Iris pigment epithelial cell (primary cell): ENCODE measurements around the gene DNAH10.
"Not testable (repeated sequence)": the region's sequence is repeated elsewhere in the genome, so short reads cannot be mapped to it uniquely, and the experiment has no call there.

Source experiments
- DNase-seq: peaks from one replicate; pipeline ENCODE4 v3.0.0-alpha.2; 2011; ENCODE audit warnings: low read depth

DNAH10 gene

GRCh38 chr12:123936956-123937706 is 175.0 kb downstream of the DNAH10 start:
- DNase-seq, result no peak

GRCh38 chr12:123937707-123938591 is 175.8 kb downstream of the DNAH10 start:
- DNase-seq, result peak; percentile 57

DNA sequence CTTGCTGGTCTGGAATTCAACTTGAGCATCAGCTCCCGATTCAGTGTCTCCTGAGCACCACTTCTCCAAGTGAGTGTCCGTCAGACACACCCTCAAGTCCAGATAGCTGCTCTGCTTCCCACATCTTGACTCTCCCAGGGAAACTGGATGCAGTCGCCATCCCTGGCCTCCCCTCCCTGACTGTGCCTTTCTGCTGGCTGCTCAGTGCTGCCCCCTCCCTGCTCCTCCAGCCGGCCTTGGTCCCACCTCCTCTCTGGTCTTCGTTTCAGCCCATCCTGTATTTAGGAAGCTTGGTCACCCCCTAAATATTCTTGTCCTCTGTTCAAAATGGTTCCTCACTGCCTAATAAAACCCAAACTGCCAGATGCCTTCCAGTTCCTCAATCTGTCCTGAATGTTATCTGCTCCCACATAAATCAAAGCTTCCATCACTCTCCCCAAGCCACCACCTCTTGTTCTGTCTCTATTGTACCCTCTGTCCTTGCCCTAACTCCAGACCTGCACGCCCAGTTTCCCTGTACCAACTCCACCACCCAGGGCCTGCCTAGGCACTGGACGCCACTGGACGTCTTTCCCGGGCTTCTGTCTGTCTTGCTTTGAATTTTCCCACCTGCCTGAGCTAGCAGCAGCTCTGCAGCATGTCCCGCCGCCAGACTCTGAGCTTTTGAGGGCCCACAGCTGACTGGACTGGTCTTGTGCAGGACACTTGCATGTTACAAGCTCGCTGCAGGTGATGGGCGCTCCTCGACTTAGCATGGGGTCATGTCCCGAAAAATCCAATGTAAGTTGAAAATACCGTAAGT is 176.8 kb downstream of the DNAH10 start:
- DNase-seq, result no peak

- no peak for DNase-seq
These were observed 177.9 kb downstream of the DNAH10 start for GRCh38 chr12:123939716-123940626.

DNA sequence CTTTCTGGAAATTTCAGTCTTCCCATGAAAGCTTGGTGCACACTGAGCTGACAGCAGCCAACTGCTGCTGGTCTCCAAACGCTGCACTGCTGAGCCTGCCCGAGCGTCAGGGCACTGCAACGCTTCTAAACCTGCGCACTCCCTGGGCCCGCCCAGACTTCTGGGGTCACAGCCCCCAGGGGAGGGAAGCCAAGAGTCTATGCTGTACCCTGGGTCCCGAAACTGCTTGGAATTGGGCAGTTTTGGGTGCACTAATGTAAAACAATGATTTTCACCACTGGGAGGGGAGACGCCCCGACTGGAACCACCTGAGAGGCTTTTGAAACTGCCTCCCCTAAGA is 178.5 kb downstream of the DNAH10 start:
- no peak for DNase-seq

GRCh38 chr12:123941000-123941399 is 178.9 kb downstream of the DNAH10 start:
- DNase-seq, result no peak

DNA sequence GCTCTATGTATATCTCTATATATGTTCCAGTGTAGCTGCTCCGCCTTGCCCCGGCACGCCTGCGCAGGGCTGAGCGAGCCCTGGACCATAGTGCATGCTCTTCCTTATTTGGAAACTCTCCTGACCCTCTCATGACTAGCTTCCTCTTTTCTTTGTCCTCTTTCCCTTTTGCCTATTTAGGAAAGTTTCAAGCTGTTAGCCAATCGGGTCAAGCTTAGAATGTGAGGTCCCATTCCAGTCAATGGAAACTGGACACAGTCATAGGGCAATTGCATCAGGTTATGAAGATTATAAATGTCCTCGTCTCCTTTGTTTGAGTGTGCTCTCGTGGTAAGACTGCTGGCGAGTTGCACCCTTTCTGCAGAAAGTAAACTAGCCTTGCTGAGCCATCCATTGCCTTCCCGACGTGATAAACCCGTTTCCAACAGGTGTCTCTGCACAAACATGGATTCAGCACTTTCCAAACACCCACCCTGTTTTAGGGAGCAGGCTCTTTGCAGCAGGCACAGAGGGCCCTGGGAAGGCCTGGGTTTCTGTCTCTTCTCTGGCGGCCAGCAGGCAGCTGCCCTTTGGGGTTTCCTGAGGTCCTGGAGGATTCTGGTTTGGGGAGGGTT is 179.6 kb downstream of the DNAH10 start:
- DNase-seq, result peak; percentile 14

DNA sequence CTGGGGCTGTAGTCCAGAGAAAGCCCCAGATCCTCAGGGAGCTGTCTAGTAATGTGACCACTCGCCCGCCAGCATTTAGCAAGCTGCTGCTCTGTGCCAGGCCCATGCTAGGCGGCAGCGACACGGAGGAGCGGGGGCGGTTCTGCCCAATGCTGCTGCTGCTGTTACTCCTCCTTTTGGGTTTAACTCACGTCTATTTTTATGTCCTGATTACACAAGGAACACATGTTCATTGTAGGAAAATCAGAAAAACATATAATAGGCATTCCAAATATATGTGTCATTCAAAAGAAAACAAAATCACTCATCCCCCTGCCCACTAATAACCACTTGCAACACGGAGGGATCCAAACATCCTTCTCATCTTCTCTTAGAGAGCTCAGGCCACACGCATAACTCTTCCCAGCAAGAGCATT is 180.1 kb downstream of the DNAH10 start:
- peak; percentile 84 for DNase-seq

DNA sequence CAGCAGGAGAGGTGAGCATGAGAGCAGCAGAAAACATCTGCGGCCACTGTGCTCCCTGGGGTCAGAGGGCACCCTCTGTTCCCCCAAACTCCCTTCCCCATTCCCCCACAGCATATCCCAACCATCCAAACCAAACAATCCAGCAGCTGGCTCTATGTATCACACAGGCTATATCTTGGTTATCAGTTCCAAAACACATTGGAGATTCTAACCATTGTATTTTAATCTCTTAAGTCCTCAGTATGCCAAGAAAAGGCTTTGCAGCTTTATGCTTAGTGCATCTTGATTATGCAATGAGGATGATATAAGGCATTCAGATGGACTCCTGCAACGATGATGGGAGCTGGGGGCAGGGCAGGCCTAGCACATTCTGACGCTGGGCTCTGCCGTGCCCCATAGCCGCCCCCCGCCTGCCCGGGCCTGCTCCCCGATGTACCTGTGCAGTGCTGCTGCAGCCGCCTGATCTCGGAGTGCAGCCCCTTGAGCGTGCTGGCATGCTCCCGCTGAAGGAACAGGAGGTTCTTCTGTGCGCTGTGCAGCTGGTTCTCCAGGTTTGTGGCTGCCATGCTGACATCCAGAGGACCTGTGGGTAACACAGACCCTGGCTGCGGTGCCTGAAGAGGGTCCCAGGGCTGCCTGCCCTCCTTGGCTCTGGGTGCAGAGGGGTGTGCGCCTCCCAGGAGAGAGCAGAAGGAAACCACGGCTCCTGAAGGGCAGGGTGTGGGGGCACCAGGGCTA is 181.0 kb downstream of the DNAH10 start:
- peak; percentile 55 for DNase-seq

DNA sequence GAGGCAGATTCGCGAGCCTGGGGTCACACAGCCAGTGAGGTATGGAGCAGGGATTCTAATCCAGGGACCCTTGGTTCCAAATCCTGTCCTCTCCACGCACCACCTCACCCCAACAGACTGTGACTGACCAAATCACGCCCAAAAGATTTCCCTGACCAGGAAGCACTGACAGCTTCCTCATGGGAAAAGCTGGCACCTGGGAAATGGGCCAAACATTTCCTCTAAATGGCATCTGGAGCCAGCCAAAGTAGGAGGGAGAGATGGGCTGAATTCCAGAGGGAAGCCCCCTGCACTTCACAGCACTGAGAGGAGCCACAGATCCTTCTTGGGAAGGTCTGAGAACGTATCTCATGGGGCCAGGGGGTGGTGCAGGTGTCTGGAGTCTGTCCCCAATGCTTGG is 181.7 kb downstream of the DNAH10 start:
- DNase-seq, result no peak

- no peak for DNase-seq
These were observed 182.6 kb downstream of the DNAH10 start for GRCh38 chr12:123944696-123945095.

DNA sequence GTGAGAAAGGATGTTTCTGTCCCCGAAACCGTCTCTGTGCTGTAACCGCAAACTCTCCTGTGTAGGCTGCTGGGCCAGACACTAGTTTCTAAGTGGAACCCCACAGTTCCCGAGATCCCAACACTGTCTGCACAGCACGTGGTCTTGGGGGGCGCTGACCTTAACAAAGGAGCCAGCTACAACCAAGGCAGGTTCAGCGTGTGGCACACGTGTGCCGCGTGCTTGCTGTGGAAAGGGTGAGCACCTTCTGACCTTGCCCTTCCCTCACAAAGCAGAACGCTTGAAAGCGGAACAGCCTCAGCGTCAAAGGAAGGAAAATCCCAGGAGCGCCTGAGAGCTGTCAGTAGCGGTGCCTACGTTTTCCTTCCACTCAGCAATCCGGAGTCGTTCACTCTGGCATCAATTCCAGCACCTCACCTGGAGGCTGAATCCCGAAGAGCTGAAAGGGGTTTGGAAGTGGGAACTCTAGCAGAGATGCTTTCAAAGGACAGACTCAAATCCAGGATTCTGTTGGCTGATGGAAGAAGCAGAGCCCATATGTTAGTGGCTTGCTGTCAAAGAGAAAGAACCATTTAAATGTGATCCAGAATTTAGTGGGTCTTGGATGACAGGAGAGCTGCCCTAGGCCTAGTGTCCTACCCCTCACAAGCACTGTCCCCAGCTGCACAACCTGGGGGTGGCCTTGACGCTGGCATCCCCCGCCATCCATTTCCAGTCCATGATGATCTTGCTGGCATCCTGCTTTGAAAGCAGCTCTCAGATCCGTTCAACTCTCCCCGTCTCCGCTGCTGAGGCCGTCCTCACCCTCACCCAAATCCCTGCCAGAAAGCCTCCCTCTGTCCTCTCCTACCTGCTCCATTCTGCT is 183.4 kb downstream of the DNAH10 start:
- DNase-seq, result no peak

DNA sequence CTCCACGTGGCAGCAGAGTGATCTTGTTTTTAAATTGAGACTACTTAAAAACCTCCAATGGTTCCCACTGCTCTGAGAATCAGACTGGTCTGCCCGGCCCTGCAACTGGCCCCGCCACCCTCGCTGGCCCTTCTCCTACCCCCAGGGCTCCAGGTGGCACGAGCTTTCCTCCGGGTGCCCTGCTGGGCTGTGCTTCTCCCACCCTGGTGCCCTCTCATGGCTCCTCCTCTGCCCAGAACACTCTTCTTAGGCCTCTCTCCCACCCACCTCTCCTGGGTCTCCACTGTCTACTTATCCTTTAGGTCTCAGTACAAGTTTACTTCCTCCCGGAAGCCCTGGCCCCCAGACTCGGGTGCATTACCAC is 184.0 kb downstream of the DNAH10 start:
- DNase-seq, result no peak

- not testable (repeated sequence) for DNase-seq
These were observed 184.7 kb downstream of the DNAH10 start for GRCh38 chr12:123946516-123947505.

GRCh38 chr12:123947531-123947930 is 185.4 kb downstream of the DNAH10 start:
- DNase-seq, result not testable (repeated sequence)

DNA sequence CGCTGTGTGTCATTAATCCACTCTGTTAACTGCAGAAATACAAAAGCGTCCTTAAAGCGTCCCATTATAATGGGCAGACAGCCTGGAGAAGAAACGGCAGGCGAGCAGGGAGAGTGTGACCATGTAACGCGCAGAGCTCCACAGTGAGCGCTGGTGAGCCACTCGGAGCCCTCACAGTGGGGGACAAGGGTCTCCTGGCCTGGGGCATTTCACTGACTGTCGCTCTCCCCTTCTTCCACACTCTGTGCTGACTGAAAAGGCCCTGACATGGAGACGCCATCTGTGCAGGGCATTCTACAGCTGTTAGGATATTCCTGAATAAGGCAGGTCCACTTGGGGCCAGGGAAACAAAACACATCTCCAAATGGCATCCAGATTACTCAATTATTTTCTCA is 186.3 kb downstream of the DNAH10 start:
- DNase-seq, result no peak

DNA sequence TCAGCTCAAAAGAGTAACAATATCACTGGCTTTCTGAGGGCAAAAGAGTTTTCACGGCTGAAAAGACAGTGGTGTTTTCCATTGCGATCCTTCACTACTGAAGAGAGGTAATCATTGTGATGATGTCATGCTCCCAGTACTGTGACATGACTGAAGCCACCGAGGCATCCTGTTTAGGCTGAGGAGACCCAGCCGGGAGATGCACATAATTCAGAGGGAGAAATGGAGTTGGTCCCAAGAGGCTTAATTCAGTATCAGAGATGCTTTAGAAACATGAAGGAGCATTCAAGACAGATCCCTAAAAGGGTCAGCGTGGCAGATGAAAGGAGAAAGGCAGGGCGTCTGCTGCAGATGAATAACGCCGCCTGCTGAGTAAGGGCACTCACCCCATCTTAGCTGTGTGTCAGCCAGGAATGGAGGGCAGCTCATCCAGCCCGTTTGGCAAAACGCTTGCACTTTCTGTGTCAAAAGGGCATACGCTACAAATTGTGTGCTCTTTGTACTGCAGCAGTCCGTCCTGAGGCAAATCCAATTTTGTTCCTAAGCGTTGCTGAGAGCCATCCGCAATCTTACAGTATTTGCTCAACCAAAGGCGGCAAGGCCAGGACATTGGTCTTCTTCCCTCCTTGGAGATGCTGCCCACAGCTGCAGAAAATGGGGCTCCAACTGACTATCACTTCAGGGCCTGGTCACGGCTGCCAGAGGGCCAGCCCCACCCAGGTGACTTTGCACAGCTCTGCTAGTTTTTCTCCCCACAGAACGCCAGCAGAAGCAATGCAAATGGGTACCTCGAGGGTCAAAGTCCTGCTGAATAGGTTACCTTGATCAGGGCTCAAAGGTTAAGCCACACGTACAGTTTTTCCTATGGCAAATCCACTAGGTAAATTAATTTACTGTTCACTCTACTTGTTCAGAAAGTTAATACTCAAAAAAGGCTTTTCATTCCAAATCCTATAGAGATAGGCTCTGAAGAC is 187.0 kb downstream of the DNAH10 start:
- no peak for DNase-seq
